Vagina (tissue), 2 donors: ENCODE results near the gene GDPGP1.

Experiments
- CTCF ChIP-seq, 3 experiments: fragments of 450-650 bp in 2 of 3; fragments of 200-600 bp in 1 of 3; sonication (generic) in 1 of 3; IDR thresholded peaks; one replicate each; pipeline ENCODE4 v1.5.1; 2017 to 2019; ENCODE audit warnings: antibody characterized with exemption in 3 of 3, mild to moderate bottlenecking in 2 of 3, moderate library complexity in 2 of 3
- POLR2A ChIP-seq, 2 donors: fragments of 450-650 bp; IDR thresholded peaks; one replicate each; pipeline ENCODE4 v1.6.1; 2017; ENCODE audit warnings: antibody characterized with exemption in 2 of 2, mild to moderate bottlenecking in 2 of 2, moderate library complexity in 2 of 2
- POLR2AphosphoS5 ChIP-seq, 2 donors: sonication (generic); formaldehyde crosslinking; IDR thresholded peaks; one replicate each; pipeline ENCODE4 v1.9.0; 2017; ENCODE audit warnings: antibody characterized with exemption in 2 of 2, mild to moderate bottlenecking in 2 of 2, low read depth in 1 of 2; ENCODE audit not compliant: insufficient read depth in 1 of 2

GRCh38 chr15:90202929-90203328 lies 31.1 kb upstream of the GDPGP1 start:
- TF ChIP-seq CTCF (IDR thresholded peaks at IDR 0.05) (no peak), POLR2A (IDR thresholded peaks at IDR 0.05) (no peak), POLR2AphosphoS5 (IDR thresholded peaks at IDR 0.05; ENCODE audit: insufficient read depth in 1 of 2, low read depth in 1 of 2) (no peak)
